ENCODE data around the gene HBS1L.

The HBS1L gene

DNA sequence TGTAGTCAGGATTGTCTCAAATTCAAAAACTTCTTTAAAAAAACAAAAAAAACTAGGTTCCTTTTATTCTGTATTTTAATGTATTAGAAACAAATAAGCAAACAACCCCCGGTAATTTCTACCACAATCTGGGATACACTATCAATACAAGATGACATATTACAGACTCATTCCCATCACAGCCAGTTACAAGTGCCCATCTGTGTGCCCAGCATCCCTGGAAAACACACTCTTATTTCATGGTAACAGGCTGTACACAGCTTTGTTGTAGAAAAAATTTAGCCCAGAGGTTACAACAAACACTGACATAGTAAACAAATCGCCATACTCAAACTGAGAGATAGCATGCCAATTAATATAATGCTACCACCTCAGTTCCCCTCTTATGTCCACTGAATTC lies 16.3 kb downstream of the HBS1L start:
- in situ Hi-C loops (cut with MboI; ENCODE audit: low sequenced_read_pairs), result no loop called here

DNA sequence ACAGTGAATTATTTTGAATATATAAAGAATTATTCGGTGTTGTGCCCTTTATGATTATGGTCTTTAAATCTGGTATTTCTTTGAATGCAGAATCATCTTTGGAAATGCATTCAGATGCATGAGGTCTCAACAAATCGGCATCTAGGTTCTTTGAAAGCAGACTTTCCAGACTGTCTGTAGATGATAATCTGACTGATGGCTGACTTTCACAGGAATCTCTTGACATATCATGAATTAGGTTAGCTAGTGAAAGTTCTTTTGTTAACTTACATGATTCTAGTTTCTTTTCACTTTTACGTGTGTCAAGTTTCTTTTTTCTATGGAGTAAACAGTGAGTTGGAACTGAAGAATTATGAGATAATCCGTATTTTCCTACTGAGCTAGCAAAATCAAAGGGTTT lies 17.1 kb downstream of the HBS1L start:
- in situ Hi-C loops (cut with MboI; ENCODE audit: low sequenced_read_pairs), result no loop called here

GRCh38 chr6:135036731-135037420 lies 17.7 kb downstream of the HBS1L start:
- in situ Hi-C loops (cut with MboI; ENCODE audit: low sequenced_read_pairs), result no loop called here

- in situ Hi-C loops (cut with MboI; ENCODE audit: low sequenced_read_pairs), result no loop called here
These were observed 21.4 kb downstream of the HBS1L start for GRCh38 chr6:135033238-135033637.

GRCh38 chr6:135030532-135031178 lies 24.0 kb downstream of the HBS1L start:
- in situ Hi-C loops (cut with MboI; ENCODE audit: low sequenced_read_pairs), result no loop called here

DNA sequence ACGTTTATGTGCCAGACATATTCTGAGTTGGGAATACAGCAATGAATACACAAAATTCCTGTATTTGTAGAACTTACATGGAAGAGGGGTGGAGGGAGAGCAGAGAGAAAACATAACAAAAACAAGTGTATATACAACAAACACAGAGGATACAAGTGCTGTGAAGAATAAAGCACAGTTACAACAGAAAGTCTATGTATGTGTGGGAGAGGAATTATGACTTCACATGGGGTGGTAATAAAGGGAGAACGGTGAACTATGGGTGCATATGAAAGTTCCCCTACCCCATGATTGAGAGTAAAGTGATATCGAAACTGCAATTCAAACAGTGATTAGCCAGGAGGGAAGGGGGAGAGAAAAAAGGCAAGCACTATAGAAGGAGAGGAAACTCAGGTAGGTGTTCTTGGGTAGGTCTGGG lies 24.6 kb downstream of the HBS1L start:
- in situ Hi-C loops (cut with MboI; ENCODE audit: low sequenced_read_pairs), result no loop called here

- in situ Hi-C loops (cut with MboI; ENCODE audit: low sequenced_read_pairs), result no loop called here
These were observed 28.8 kb downstream of the HBS1L start for GRCh38 chr6:135025775-135026174.

GRCh38 chr6:135025175-135025574 lies 29.4 kb downstream of the HBS1L start:
- in situ Hi-C loops (cut with MboI; ENCODE audit: low sequenced_read_pairs), result no loop called here

DNA sequence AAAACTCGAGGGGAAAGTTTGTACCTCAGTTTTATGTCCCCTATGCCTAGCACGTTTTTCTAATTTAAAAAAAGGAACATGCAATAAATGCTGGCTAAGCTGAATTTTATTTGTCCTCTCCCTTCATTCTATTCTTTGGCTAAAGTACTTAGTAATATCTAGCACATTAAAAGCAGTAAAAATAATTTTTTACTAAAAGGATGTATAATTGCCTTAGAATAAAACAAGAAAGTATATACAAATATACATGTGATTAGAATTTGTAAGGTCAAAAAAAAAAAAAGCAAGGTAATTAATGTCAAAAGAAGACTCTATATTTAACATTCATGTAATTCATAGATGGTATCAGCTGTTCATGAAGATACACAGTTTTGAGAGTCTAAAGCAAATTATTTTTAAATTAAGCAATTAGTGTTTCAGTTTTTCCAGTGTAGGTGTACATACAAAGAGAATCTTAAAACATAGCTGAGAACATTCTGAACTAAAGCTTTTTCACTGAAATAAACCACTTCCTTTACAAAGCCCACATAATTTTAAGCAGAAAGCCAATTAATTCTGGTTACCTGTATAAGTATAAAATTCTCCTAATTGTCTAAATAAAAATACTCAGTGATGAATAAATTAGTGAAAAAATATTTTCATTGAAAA lies 32.4 kb downstream of the HBS1L start:
- in situ Hi-C loops (cut with MboI; ENCODE audit: low sequenced_read_pairs), result no loop called here

- in situ Hi-C loops (cut with MboI; ENCODE audit: low sequenced_read_pairs), result no loop called here
These were observed 33.1 kb downstream of the HBS1L start for GRCh38 chr6:135021310-135022049.

GRCh38 chr6:135018941-135019340 lies 35.7 kb downstream of the HBS1L start:
- in situ Hi-C loops (cut with MboI; ENCODE audit: low sequenced_read_pairs), result no loop called here

DNA sequence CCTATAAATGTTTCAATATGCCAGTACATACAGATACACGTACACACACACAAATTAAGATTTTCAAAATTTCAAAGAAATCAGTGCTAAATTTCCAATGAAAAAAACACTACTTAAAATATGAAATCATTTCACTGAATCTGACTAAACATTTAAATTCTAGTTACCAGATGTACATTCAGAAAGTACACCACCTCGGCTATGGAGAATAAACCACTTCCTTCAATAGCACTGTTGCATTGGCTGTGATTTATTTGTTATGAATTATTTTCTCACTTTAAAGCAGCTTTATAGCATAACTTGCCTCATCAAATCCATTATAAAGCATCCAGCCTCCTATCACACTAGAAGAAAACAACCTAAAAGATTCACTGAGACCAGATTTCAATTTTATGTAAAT lies 36.6 kb downstream of the HBS1L start:
- in situ Hi-C loops (cut with MboI; ENCODE audit: low sequenced_read_pairs), result no loop called here

GRCh38 chr6:135014353-135014832 lies 40.2 kb downstream of the HBS1L start:
- in situ Hi-C loops (cut with MboI; ENCODE audit: low sequenced_read_pairs), result no loop called here

DNA sequence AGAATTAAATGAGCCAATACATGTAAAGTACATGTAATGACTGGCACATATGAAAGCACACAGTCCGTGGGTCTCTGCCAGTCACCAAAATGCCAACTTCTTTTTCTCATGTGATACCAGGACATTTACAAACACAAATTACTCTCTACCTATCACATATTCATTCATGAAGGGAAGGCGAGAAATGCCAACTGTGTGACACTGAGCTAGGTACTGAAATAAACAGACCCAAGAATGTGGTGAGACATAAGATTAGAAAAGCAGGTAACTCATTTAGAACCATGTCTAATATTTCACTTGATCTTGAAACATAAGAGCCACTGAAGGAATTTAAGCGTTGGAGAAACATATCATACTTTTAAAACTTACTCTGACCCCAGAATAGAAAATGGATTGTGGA lies 41.4 kb downstream of the HBS1L start:
- in situ Hi-C loops (cut with MboI; ENCODE audit: low sequenced_read_pairs), result no loop called here

GRCh38 chr6:135012764-135013163 lies 41.9 kb downstream of the HBS1L start:
- in situ Hi-C loops (cut with MboI; ENCODE audit: low sequenced_read_pairs), result no loop called here

DNA sequence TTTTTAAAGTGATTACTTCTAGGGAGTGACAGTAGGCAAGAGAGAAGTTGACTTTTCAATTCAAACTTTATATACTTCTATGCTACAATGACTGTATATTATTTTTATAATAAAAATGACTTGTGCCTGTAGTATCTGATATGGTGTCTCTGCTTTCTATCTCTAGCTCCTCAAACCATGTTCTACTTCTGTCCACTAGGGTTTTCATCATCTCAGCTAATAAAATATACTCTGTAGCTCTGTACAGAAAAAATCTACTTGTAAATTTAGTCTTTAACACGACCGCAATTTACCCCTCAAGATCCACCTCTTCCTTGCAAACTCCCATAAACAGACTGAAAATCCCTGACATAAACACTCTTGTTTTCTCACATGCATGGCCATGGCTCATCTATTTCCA lies 42.3 kb downstream of the HBS1L start:
- in situ Hi-C loops (cut with MboI; ENCODE audit: low sequenced_read_pairs), result no loop called here

DNA sequence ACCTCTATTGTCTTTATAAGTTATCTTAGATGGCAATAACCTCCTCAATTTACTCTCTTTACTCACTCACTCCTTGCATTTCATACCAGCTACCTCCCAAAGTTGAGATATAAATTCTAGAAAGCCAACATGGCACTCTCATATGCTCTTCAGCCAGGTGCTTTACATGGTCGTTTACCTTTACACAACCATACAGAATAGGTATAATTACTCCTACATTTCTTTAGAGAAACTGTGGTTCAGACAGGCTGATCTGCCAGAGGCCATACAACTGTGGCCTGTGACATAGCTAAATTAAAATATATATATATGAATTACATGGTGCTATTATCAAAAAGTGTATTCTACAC lies 45.7 kb downstream of the HBS1L start:
- in situ Hi-C loops (cut with MboI; ENCODE audit: low sequenced_read_pairs), result no loop called here

- in situ Hi-C loops (cut with MboI; ENCODE audit: low sequenced_read_pairs), result no loop called here
These were observed 46.3 kb downstream of the HBS1L start for GRCh38 chr6:135008072-135008940.

DNA sequence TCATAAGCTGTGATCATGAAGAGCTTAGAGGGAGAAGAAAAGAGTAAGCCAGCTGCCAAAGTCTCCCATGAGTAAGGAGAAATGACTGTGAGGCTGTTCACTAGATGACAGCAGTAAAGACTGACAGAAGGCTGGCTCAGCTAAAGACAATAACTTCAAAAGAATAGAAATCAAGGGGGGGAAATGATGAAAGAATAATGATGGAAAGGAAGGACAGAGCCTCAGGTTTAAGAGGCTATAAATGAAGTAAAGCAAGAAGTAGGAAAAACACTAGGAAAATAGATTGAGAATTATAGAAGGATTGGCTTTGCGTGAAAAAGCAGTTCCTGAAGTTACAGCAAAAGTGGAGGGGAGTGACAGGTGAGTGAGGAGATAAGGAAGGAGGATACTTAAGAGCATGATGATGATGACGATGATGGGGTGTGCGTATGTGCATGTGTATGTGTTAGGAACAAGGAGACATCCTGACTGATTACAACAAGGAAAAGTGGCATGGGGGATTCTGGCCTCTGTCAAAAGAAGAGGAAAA lies 48.2 kb downstream of the HBS1L start:
- in situ Hi-C loops (cut with MboI; ENCODE audit: low sequenced_read_pairs), result no loop called here

GRCh38 chr6:135004399-135004798 lies 50.2 kb downstream of the HBS1L start:
- in situ Hi-C loops (cut with MboI; ENCODE audit: low sequenced_read_pairs), result no loop called here
